ENCODE data around the gene TTL.

- no peak for TF ChIP-seq POLR2A (IDR thresholded peaks at IDR 0.05)
- no peak for TF ChIP-seq CTCF (IDR thresholded peaks at IDR 0.05)
Measured at GRCh38 chr2:112493048-112493447, 11.1 kb downstream of the TTL start.

All from heart left ventricle (tissue), 13 donors.